HL-60 (cell line): ENCODE measurements around the gene DIMT1.

Source experiments
- CTCF ChIP-seq: IDR thresholded peaks from one replicate; pipeline ENCODE4 v1.5.1; 2011; ENCODE audit warnings: low read length, control low read depth, inconsistent platforms; ENCODE audit not compliant: insufficient read depth
- GABPA ChIP-seq: IDR thresholded peaks from 2 replicates; pipeline ENCODE4 v1.6.1; 2012; ENCODE audit warnings: low read depth
- POLR2AphosphoS5 ChIP-seq: IDR thresholded peaks from 2 replicates; pipeline ENCODE4 v1.6.1; 2012; ENCODE audit warnings: low read depth

GRCh38 chr5:62431735-62432620 lies 28.3 kb upstream of the DIMT1 start:
- TF ChIP-seq POLR2AphosphoS5 (no peak), CTCF (no peak), GABPA (no peak)
